Breast epithelium (tissue), 3 donors: ENCODE data around the gene COLEC11.

Source experiments
- CTCF ChIP-seq, 3 donors: fragments of 450-650 bp; IDR thresholded peaks; one replicate each; pipeline ENCODE4 v1.5.1; 2016 to 2017; ENCODE audit warnings: antibody characterized with exemption in 3 of 3, mild to moderate bottlenecking in 3 of 3, moderate library complexity in 3 of 3
- POLR2A ChIP-seq: fragments of 450-650 bp; IDR thresholded peaks from one replicate; pipeline ENCODE4 v1.6.1; 2016; ENCODE audit warnings: antibody characterized with exemption, mild to moderate bottlenecking, moderate library complexity
- POLR2AphosphoS5 ChIP-seq, 3 donors: sonication (generic); formaldehyde crosslinking; IDR thresholded peaks; one replicate each; pipeline ENCODE4 v1.6.1; 2017; ENCODE audit warnings: antibody characterized with exemption in 3 of 3

DNA sequence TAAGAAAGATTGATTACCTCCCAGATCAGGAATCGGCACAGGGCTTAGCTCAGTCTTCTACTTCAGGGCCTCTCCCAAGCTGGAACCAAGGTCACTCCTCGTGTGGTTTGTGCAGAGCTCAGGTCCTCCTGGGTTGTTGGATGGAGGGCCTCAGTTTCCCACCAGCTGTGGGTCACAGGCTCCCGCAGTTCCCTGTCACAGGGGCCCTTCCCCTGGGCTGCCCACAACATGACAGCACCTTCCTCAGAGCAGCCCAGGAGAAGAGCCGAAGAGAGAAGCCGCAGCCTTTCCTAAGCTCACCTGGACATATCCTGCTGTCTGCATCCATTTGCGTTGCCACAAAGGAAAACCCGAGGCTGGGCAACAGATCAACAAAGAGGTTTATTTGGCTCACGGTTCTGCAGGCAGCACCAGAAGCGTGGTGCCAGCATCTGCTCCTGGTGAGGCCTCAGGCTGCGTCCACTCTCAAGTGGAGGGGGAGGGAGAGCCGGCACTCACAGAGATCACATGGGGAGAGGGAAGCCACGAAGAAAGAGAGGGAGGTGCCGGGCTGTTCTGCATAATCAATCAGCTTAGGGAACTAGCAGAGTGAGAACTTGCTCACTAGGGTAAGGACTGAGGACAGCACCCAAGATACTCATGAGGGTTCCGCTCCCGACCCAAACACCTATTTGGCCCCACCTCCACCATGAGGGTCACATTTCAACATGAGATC lies 50.1 kb downstream of the COLEC11 start:
- TF ChIP-seq CTCF (IDR thresholded peaks at IDR 0.05) = no peak
- TF ChIP-seq POLR2A = no peak
- TF ChIP-seq POLR2AphosphoS5 (IDR thresholded peaks at IDR 0.05) = no peak
